Activated CD4-positive, alpha-beta T cell treated with anti-CD3 and anti-CD28 coated beads, Interleukin-2, Interleukin-4, amounts not matched to agents 100 ng/mL and 50 ng/mL, durations not matched to agents 16 hours and 8 hours (primary cell): Measurements from ENCODE around the gene PARD3B.
"Not testable (repeated sequence)": the region's sequence is repeated elsewhere in the genome, so short reads cannot be mapped to it uniquely, and the experiment has no call there.

ENCODE experiments used
- DNase-seq: peaks from one replicate; pipeline ENCODE4 v3.0.0-alpha.2; 2020; ENCODE audit warnings: low spot score

The PARD3B gene

DNA sequence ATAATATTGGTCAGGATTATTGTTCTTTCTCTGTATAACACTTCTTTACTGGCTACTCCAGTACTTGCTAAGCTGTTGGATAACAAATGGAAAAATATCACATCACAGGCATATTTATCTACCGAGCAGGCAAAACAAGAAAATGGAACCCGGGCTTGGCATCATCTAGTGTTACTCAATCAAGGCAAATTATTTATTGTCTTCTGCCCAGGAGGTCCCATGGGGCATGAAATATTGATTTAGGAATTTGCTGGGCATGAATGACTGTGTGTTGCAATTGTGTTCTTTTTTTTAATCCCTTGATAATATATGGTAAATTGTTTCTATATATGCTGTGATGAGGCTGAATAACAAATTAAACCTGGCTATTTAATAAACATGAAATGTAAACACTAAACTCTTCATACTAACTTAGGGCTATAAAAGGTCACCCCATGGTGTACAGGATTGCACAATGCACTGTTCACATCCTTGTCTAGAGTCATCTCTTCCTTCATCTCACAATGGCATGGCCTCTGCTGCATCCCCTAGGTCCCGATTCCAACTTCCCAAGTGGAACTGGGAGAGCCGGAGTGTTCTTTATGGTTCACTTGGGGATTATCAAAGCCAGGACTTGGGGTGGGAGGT, 2.2 kb upstream of the PARD3B start:
- no peak for DNase-seq

DNA sequence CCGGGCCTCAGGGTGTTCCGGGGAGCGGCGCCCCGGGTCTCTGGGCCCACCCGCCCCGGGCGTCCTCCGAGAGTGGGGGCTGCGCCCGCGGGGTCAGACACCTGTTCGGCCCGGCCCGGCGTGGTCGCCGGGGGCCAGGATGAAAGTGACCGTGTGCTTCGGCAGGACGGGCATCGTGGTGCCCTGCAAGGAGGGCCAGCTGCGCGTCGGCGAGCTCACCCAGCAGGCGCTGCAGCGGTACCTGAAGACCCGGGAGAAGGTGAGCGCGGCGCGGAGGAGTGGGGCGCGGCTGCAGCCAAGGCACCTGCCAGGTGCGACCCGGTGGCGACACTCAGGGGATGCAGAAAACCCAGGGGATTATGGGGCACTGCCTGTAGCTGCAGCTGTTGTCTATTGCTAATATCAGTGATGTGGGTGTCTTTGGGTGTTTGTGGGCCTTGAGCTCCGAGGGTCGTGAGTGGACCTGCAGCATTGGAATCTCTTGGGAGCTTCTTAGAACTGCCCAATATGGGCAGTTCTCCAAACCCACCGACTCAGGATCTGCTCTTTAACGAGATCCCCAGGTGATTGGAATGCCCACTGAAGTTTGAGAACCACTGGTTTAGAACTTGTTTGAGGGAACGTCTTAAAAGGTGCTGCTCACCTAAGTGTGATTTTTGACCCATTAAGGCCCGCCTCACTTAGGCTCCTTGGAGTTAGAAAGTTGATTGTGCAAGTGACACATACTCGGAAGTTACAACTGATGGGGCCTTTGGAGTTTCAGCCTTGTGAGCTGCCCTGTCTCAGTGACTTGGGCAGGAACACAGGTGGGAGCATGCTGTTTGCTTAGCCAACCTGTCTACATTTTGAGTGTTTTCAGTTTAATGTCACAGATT, 823 bp downstream of the PARD3B start:
- DNase-seq: no peak

DNA sequence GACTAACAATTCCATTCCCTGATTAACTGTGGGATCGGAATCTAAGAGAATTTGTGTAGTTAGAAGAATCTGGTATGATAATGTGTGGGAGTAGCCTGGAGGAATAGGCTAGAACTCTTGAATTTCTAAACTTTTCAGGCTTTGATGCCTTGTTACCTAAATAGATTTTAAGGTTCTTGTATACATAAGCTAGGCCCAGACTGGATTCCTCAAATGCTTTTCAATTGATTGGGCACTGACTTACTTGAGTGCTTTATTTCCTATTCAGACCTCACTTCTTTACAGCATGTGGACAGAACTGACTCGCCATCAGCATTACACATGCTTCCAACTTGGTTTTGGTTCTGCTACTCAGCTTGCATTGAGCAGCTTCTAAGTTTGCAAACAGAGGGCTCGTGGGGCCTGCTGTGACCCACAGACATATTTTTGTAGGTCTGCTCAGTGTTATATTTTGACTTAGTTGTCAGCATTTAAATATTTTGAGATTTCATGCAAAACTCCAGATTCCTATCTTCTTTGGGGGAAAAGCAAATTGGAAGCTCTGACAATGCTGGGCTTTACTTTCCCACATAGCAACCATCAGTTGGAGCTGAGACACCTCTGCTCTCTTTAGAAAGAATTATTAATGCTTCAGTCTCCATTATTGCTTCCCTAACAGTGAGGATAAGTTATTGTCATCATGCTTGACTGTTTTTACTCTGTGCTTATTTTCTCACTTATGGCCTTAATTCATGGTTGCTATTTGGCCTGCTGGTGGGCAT, 5.7 kb downstream of the PARD3B start:
- DNase-seq: no peak

DNA sequence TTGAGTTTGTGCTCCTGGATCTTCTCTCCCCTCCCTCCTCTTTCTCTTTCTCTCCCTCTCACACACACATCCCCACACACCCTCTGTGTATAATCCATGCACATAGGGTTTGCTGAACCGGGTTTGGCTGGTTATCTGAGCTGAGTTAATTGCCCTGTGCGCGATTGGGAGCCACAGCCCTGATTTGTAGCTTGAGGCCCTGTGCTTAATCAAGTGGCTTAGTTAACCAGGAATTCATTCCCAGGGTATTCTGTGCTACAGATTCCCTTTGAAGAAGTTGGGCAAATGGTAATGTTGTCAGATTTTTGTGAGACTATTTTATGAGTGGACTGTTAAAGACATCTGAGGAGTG, 6.2 kb downstream of the PARD3B start:
- DNase-seq: no peak

DNA sequence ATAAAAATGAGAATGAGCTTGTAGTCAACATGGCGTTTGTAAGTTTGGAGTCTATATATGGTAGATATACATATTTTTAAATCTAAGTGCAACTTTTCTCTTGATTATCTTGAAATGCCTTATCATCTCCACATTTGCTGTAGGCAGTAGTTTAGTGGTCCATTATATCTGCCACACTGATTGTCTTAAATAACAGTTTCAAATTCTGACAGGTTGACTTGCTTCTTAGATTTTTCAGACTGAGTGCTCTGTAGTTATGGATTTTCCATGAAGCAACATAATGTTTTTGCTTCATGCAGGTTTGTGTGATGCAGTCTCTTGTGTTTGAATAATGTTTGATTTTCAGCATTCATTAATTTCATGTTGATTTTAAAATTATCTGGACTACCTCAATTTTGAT, 12.3 kb downstream of the PARD3B start:
- no peak for DNase-seq

DNA sequence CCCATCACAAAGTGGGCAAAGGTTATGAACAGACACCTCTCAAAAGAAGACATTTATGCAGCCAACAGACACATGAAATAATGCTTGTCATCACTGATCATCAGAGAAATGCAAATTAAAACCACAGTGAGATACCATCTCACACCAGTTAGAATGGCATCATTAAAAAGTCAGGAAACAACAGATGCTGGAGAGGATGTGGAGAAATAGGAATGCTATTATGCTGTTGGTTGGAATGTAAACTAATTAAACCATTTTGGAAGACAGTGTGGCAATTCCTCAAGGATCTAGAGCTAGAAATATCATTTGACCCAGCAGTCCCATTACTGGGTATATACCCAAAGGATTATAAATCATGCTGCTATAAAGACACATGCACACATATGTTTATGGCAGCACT, 14.1 kb downstream of the PARD3B start:
- not testable (repeated sequence) for DNase-seq

DNA sequence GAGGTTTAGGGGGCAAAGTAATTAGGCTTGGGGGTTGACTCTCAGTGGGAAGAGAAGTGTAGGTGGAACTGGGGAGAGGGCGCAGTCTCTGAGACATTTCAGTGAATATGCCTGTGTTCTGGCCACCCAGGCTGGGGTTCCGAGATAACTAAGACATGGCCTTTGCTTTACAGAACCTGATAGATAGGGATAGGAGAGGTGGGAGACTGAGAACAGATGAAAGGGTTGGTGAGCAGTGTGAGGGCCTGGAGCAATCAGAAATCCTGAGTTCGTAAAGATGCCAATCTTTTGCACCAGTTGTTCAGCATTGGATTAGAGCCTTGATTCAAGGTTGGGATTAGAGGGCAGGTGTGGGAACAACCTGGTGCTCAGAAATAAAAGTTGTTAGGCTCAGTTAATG, 15.6 kb downstream of the PARD3B start:
- DNase-seq: no peak

DNA sequence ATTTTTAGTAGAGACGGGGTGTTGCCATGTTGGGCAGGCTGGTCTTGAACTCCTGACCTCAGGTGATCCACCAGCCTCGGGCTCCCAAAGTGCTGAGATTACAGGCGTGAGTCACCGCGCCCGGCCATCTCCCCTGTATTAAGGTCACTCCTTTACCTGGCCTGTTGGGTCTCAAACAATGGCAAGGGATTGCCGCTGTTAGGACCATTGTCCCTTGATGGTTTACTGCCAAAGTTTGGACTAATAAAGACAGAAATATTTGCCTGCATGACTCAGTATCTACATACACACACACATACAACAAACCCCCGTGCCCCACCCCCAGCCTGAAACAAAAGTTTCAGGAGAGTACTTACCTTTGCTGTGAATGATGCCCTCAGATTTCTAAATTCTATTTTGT, 16.5 kb downstream of the PARD3B start:
- DNase-seq: no peak

DNA sequence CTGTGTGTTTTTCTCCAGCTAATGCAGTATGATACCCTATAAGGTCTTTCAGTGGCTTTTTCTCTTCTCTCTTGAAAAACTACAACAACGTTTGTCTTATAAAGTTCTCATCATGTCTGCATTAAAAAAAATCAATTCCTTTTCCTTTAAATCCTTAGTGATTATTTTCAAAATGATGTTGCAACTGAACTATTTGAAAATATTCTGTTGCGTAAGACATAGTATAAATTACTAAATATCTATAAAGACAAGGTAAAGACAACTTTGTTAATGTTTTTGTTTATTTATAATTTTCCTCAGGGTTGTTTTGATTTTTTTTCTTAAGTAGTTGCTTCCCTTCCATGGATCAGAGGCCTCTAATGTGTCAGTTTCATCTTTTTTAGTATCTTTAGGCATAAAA, 21.2 kb downstream of the PARD3B start:
- no peak for DNase-seq

DNA sequence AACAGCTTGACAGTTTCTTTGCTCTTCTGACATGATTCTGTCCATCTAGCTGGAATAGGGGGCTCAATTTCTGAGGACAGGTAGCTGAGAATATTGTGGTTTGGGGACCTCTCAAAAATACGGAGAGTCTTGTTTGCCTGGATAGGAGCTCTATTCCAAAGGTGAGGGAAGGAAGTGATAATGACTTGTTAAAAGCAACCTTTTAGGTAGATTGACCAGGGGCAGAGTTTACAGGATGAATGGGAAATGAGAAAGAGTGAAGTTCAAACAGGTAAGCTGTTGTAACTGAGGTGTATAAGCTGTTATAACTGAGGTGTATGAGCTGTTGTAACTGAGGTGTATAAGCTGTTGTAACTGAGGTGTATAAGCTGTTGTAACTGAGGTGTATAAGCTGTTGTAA, 25.1 kb downstream of the PARD3B start:
- no peak for DNase-seq

DNA sequence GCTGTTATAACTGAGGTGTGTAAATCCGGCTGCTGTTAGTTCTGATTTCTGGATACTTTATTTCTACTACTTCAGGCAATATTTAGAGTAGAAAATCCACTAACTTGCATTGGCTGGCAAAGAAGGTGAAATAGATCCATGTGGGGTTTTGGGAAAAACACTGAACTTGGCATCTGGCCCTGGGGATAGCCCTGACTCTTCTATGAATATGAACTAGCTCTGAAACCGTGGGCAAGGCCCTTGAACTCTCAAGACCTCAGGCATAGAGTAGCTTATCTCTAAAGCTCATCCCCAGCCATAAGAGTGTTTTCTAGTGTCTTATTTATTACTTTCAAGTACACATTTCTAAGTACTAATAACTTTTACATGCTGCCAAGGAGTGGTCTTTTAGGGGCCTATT, 25.8 kb downstream of the PARD3B start:
- no peak for DNase-seq

DNA sequence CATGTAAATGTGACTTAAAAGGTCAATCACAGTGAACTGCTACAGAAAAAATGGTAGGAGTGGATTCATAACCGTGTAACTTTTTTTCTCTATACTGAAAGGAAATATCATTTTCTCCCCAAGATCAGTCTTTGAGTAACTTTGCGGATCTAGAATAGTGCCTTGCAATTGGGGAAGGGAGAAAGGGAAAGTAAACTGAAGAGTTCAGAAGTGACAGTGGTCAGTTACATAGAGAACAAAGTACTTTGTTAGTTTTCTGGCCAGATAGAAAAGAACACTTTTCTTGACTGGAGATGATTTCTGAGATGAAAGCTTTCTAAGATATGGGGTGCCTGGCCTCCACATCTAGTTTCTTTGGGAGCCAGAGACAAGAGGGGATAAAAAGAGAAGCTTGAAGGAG, 26.6 kb downstream of the PARD3B start:
- no peak for DNase-seq

DNA sequence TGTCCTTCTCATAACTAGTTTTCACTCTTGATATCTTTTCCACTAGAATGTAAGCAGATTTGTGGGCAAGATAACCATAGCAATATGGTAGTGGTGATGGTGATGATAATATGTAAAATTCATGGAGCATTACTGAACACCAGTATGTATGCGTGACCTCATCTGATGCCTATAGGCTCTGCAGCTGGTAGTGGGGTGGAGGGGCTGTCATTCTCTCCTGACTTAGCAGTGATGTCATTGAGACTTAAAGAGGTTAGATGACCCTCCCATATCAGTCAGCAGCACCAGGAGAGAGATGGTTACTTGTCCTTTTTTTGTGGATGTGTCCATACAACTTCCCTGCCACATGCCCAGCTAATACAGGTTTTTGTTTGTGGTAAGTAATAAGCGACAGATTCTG, 27.9 kb downstream of the PARD3B start:
- no peak for DNase-seq

DNA sequence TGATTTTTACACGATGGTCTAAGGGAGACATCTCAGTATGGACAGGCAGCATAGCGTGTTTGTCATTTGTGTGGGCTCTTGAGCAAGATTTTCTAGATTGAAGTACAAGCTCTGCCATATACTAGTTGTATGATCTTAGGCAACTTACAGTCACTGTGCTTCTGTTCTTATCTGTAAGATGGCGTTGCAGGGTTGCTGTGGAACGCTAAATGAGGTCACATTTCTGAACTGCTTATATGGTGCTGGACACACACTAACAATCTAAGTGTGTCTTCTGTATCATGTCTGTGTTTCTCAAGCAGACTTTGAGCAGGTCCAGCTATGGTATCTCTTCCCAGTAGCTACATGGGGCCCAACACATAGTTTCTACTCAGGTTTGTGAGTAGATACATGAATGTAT, 29.2 kb downstream of the PARD3B start:
- DNase-seq: no peak

DNA sequence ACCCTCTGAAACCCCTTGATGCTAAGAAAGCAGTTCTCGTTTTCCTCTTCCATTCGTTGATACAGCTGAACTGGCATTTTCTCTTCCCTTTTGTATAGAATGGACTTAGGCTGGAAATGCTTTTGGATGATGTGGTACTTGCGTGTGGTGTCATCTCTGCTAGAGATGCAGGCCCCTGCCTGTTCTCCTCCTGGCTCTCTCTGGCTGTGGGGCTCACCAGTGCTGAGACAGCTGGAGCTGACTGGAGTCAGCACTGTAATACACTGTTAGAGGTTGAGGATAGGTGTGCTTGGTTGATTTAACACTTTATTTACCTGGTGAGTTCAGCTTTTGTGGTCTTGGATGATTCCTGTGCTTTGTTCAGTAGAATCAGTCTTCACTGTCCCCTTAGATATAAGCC, 30.2 kb downstream of the PARD3B start:
- no peak for DNase-seq

DNA sequence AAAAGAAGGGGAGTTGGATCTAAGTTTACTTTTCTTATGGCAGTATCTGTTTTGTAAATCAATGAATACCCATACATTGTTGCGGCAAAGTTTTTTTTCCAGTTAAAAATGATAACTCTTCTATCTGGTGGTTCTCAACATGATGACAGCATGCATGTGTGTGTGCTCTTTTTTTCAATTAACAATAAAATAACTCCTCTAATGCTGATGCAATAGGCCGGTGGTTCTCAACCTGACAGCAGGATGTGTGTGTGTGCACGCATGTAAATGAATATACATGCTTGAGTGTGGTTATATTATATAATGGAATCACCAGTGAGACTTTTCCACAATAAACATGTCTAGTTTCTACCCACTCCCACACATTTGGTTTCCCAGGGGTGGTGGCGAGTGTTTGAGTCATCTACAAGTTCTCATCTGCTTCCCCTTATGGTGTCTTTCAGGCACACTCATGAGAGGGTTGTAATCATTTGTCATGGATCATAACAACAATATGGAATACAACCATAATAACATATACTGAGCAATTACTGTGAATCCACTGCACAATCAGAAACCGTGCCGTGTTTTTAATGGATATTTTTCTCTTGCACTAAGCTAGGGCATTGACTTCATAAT, 31.2 kb downstream of the PARD3B start:
- no peak for DNase-seq

DNA sequence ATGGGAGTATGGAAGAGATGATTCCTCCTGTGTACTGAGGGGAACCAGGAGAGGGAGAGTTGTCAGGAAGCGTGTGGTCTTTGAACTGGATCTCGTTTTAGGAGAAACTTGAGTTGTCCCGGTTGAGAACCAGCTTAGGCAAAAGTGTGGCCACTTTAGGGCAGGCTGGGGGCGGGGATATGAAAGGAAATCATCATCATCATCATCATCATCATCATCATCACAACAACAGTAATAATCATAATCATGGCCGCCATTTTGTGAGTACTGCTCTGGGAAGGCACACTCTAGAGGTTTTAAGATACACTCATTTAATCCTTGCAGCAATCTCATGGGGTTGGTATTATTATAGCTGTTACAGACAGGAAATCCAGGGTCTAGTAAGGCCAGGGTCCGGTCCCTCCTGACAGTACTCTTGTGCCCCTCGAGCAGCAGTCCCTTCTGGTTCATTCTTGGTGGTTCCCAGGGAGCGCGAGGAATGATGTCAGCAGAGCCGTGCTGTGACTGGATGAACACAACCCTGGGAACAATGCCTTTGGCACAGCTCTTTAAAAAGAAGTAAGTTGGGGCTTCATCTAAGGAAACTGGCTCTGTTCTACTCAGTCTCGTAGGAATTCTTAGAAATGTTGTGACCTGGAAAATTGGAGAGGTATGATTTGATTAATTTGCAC, 33.8 kb downstream of the PARD3B start:
- DNase-seq: no peak

DNA sequence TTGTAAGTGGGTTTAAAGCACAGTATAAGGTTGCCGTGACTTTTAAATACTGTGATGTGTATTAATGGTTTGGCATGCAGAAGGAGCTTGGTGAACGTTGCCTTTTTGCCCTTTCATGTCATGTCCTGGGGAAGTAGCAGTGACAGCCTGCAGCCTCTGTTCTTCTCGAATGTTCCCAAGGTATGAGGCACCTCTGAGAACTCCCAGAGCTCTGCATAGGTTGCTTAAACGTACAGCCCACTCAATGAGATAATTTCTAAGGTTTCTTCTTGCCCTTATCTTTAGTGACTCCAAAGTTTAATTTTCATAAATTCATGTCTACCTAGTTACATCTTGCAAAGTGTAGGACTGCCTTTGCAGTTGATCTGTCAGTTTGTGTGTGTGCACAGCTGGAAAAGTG, 36.7 kb downstream of the PARD3B start:
- DNase-seq: no peak

DNA sequence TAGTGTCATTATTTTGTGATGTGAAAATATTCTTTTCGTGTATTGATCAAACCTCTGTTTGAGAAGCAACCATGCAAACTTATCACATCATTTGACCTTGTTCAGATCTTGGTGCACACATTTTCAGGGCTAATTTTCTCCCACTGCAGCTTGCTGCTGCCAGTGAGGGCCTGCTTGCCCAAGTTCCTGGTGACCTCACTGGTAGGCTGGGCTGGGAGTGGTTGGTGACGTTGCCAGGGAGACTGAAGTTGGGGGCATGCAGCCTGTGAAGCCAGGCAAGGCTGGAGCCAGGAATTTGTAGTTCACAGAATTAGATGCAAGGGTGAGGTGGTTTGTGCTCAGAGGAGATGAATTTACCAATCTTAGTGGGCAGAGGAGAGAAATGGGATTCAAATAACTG, 38.5 kb downstream of the PARD3B start:
- no peak for DNase-seq

DNA sequence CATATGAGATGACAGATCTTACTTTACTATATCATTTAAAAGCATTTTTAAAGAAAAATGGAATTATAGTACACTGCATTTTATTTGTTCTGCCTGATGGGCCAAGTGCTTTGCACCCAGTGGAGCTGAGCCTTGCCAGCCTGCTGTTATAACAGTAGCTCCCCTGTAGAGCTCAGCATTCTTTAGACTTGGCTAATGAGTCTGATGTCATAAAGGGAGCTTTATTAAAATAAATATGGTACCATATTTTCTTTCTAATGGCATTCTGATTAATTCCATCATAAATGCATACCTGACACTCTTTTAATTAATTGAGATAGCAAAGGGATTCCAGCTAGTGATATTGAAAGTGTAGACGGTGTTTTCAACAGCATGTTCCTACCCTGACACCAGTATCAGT, 40.7 kb downstream of the PARD3B start:
- DNase-seq: no peak

DNA sequence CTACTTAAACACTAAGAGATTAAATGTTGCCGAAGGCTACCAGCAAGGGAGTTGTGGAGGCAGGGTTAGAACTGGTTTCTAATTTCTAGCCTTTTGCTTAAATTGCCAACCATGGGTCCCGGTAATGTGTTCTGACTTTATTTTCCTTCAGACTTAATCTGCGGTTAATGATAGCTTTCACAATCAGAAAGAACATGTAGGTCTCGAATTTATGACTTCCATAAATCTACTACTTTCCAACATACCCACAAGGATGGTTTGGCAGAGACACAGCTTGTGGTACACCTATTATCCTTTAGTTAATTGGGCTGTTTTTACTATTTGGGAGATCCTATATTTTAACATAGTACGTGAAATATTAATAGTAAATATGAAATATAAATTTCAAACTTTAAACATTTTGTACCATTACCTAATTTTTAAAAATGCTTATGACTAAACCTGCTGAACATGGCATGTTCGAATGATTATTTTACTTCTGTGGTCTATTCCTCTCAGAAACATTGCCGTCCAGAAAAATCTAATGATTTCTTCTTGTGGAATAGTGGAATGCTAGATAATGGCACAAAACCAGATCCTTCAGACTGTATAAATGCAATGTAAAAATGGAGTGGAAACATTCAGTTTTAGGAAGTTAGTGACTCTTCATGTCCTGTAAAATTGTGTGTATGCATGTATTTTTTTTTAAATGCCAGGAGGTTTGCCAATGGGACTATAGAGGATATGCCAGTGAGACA, 41.3 kb downstream of the PARD3B start:
- no peak for DNase-seq

DNA sequence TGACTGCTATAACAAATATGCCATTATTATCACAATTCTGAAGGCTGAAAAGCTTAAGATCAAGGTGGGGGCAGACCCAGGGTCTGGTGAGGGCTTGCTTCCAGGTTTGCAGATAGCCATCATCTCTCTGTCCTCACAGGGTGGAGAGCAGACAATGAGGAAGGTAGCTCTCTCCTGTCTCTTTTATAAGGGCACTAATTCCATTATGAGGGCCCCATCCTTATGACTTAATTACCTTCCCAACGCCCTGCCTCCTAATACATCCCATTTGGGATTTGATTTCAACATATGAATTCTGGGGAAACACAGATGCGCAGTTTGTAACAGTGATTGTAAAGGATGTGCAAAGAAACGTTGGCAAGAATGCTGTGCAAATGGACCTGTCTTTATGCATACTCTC, 44.8 kb downstream of the PARD3B start:
- DNase-seq: no peak
